Muscle layer of colon (tissue), 2 donors: ENCODE data around the gene FLYWCH2.

ENCODE experiments used
- H3K27ac ChIP-seq: one replicate; pipeline ENCODE4 v1.7.0; 2013; ENCODE audit warnings: low read depth, mild to moderate bottlenecking, low read length, moderate library complexity
- H3K27me3 ChIP-seq, 2 donors: one replicate each; pipeline ENCODE4 v1.7.0; 2013; ENCODE audit warnings: low read length in 2 of 2, mild to moderate bottlenecking in 2 of 2; ENCODE audit not compliant: insufficient read depth in 2 of 2, control insufficient read depth in 1 of 2
- H3K36me3 ChIP-seq: one replicate; pipeline ENCODE4 v1.7.0; 2013; ENCODE audit warnings: mild to moderate bottlenecking, low read length; ENCODE audit not compliant: insufficient read depth
- H3K4me1 ChIP-seq: one replicate; pipeline ENCODE4 v1.7.0; 2013; ENCODE audit warnings: mild to moderate bottlenecking, low read length; ENCODE audit not compliant: insufficient read depth
- H3K4me3 ChIP-seq, 2 donors: one replicate each; pipeline ENCODE4 v1.7.0; 2013; ENCODE audit warnings: low read length in 2 of 2, low read depth in 1 of 2, mild to moderate bottlenecking in 1 of 2, moderate library complexity in 1 of 2
- H3K9ac ChIP-seq: one replicate; pipeline ENCODE4 v1.7.0; 2013; ENCODE audit warnings: low read length
- H3K9me3 ChIP-seq: one replicate; pipeline ENCODE4 v1.7.0; 2013; ENCODE audit warnings: mild to moderate bottlenecking, low read length
- donor health status: abdominal sarcoma.
- donor health status: Adenocarcinoma of cecum.

The FLYWCH2 gene, protein sequence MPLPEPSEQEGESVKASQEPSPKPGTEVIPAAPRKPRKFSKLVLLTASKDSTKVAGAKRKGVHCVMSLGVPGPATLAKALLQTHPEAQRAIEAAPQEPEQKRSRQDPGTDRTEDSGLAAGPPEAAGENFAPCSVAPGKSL

GRCh38 chr16:2882650-2883457 lies at the start of gene FLYWCH2:
Gene FLYWCH2 (plus strand): TSS chr16:2883215. CDS start chr16:2896450, 13,235 bp downstream.
- no peaks in the 10 kb centered on the region for H3K9me3 ChIP-seq
- H3K36me3 ChIP-seq: no peaks in the 10 kb centered on the region
- H3K9ac ChIP-seq: peak within 1 kb of the TSS; percentile 78
- H3K4me3 ChIP-seq: peak within 1 kb of the TSS; percentile 74 to 83
- H3K4me1 ChIP-seq: peaks cover 6% of the 10 kb centered on the region
- no peaks in the 10 kb centered on the region for H3K27me3 ChIP-seq
- peak within 1 kb of the TSS; percentile 71 for H3K27ac ChIP-seq

DNA sequence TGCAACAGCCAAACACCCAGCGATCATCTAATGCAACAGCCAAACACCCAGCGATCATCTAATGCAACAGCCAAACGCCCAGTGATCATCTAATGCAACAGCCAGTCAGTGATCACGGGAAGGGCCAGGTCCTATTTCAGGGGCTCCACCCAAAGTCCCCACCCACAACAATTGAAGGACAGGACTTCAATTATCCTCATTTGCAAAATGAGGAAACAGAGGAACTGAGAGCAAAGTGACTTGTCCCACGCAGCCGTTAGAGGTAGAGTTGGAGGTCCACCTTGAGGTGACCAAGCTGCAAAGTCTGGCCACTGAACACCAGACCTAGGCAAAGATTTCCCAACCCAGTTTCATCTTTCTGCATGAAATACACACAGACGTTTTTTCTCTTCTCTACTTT lies 49.2 kb upstream of the FLYWCH2 start:
- no peaks in the 10 kb centered on the region for H3K4me1 ChIP-seq
- no peak overlapping the region for H3K9ac ChIP-seq
- no peak overlapping the region for H3K4me3 ChIP-seq
- H3K27ac ChIP-seq: no peak overlapping the region
- no peaks in the 10 kb centered on the region for H3K9me3 ChIP-seq
- H3K36me3 ChIP-seq: no peaks in the 10 kb centered on the region
- peaks cover 7 to 29% of the 10 kb centered on the region in 2 donors for H3K27me3 ChIP-seq

- H3K4me1 ChIP-seq: no peaks in the 10 kb centered on the region
- H3K36me3 ChIP-seq: no peaks in the 10 kb centered on the region
- no peaks in the 10 kb centered on the region for H3K9me3 ChIP-seq
- H3K4me3 ChIP-seq: no peak overlapping the region
- no peak overlapping the region for H3K9ac ChIP-seq
- H3K27ac ChIP-seq: no peak overlapping the region
- H3K27me3 ChIP-seq: peaks cover 7 to 33% of the 10 kb centered on the region in 2 donors
These were observed 48.0 kb upstream of the FLYWCH2 start for GRCh38 chr16:2834968-2835367.

DNA sequence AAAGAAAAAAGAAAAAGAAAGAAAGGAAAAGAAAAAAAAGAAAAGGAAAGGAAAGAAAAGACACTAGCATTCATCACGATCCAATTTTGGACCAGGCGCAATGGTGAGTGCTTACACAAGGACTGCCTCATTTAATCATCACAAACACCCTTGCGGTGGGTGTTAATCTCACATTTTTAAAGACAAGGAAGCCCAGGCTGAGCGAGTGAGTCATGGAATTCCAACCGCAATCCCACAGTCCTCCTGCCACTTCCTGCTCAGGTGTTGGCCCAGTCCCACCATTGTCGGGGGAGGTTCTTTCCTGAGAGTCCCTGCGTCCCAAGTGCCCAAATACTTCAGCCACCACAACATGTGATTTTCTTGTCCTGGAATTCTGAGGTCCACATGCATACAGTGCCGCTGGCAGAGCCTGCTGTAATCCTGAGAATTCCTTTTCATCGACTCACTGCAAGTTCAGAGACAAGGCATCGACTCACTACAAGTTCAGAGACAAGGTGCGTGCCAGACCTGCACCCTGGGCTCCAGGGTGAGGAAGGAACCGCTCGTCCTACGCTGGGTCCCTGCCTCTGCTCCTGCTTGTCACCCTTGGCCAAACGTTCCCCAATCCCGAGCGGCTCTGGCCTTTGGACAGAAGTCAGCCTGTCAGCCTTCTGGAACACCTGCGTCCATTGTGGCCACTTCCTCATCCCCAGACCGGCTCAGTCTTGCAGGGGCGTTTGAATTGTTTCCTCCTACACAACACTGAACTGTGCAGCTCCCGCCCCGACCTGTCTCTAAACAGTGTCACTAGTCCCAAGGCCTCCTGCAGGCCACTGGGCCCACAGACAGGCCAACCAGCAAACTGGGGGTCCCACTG lies 47.1 kb upstream of the FLYWCH2 start:
- Histone ChIP-seq H3K4me3 (no peak overlapping the region), H3K9me3 (no peaks in the 10 kb centered on the region), H3K27me3 (peaks cover 7 to 28% of the 10 kb centered on the region in 2 donors), H3K36me3 (no peaks in the 10 kb centered on the region), H3K4me1 (no peaks in the 10 kb centered on the region), H3K27ac (no peak overlapping the region), H3K9ac (no peak overlapping the region)

DNA sequence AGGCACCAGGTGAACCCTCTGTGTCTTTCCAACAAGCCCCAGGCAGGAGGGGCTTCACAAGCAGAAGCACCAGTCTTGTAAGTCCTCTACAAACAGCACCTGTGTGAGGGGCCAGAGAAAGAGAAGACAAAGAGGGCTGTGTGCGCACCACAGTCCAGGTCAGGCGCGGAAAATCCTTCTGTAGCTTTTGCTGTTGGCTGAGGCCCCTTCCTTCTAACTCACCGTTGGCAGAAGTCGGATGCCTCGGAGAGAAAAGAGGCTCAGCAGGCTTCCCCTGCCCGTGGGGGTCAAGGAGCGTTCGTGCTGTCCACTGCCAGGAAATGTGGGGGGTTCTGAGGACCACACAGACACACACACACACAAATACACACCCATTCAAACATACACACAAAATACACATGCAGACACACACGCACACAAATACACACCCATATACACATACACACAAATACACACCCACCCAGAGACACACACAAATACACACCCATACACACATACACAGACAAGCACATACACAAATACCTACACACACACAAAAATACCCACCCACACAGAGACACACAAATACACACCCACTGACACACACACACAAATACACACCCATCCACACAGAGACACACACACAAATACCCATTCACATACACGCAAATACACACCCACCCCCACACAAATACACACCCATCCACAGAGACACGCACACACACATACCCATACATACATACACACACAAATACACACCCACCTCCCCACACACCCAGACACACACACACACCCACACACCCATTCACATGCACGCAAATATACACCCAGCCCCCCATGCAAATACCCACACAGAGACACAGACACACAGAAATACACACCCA lies 46.1 kb upstream of the FLYWCH2 start:
- no peak overlapping the region for H3K9ac ChIP-seq
- H3K27me3 ChIP-seq: peaks cover 7 to 31% of the 10 kb centered on the region in 2 donors
- no peak overlapping the region for H3K4me3 ChIP-seq
- no peaks in the 10 kb centered on the region for H3K9me3 ChIP-seq
- H3K27ac ChIP-seq: no peak overlapping the region
- no peaks in the 10 kb centered on the region for H3K36me3 ChIP-seq
- H3K4me1 ChIP-seq: no peaks in the 10 kb centered on the region

- Histone ChIP-seq H3K27me3 (peaks cover 7 to 31% of the 10 kb centered on the region in 2 donors), H3K4me1 (no peaks in the 10 kb centered on the region), H3K36me3 (no peaks in the 10 kb centered on the region), H3K27ac (no peak overlapping the region), H3K9ac (no peak overlapping the region), H3K4me3 (no peak overlapping the region), H3K9me3 (no peaks in the 10 kb centered on the region)
These were observed 44.1 kb upstream of the FLYWCH2 start for GRCh38 chr16:2838928-2839327.

GRCh38 chr16:2839650-2840450 lies 43.2 kb upstream of the FLYWCH2 start:
- Histone ChIP-seq H3K27ac (no peak overlapping the region), H3K27me3 (peaks cover 7 to 31% of the 10 kb centered on the region in 2 donors), H3K9me3 (no peaks in the 10 kb centered on the region), H3K9ac (no peak overlapping the region), H3K4me3 (no peak overlapping the region), H3K4me1 (no peaks in the 10 kb centered on the region), H3K36me3 (no peaks in the 10 kb centered on the region)

- no peaks in the 10 kb centered on the region for H3K36me3 ChIP-seq
- no peak overlapping the region for H3K27ac ChIP-seq
- no peaks in the 10 kb centered on the region for H3K4me1 ChIP-seq
- H3K9me3 ChIP-seq: no peaks in the 10 kb centered on the region
- H3K4me3 ChIP-seq: no peak overlapping the region
- peaks cover 7 to 31% of the 10 kb centered on the region in 2 donors for H3K27me3 ChIP-seq
- H3K9ac ChIP-seq: no peak overlapping the region
These were observed 42.1 kb upstream of the FLYWCH2 start for GRCh38 chr16:2840914-2841313.

DNA sequence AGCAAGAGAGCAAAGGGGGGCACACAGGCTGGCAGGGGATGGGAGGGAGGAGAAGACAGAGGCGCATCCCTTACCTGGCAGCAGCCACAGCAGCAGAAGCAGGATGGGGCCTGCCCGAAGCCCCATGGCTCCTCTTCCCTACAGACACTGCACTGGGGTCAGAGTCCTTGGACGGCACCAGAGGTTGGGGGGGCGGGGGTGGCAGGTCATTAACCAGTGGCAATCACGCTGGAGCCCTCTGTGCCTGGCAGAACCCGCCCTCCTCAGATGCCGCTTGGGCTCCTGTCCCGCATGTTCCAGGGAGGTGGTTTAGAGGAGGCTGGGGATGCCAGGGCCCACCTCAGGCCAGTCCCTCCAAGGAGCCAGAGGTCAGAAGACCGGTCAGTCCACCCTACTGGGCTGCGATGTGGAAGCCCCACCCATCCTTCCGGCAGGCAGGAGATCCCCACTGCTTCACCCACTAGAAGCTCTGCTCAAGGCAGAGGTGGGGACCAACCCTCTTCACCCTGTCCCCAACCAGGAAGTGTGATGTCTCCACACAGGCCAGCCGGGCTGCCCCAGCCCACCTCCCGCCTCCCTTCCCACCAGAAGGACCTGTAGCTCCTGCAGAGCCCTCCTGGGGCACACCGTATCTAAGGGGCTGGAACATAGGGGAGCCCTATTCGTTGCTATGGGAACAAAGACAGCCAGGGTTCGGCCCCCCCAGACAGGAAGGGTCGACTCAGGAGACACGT lies 41.2 kb upstream of the FLYWCH2 start:
- Histone ChIP-seq H3K9me3 (no peaks in the 10 kb centered on the region), H3K27me3 (peaks cover 7 to 23% of the 10 kb centered on the region in 2 donors), H3K4me3 (peak overlapping the region in 1 of 2 donors; percentile 35), H3K4me1 (no peaks in the 10 kb centered on the region), H3K9ac (no peak overlapping the region), H3K36me3 (no peaks in the 10 kb centered on the region), H3K27ac (no peak overlapping the region)
